Testis (tissue), 2 donors: ENCODE data around the gene RBM27.
"Not testable (repeated sequence)": the region's sequence is repeated elsewhere in the genome, so short reads cannot be mapped to it uniquely, and the experiment has no call there.

Source experiments
- POLR2A ChIP-seq: fragments of 450-650 bp; IDR thresholded peaks from one replicate; pipeline ENCODE4 v1.6.1; 2017; ENCODE audit warnings: antibody characterized with exemption, mild to moderate bottlenecking, moderate library complexity
- TF ChIP-seq, protein P1 (sequence below), 3 experiments: fragments of 450-650 bp in 2 of 3; fragments of 200-600 bp in 1 of 3; sonication (generic) in 1 of 3; IDR thresholded peaks; one replicate each; pipeline ENCODE4 v1.5.1; 2016 to 2019; ENCODE audit warnings: antibody characterized with exemption in 3 of 3, mild to moderate bottlenecking in 2 of 3, moderate library complexity in 1 of 3

DNA sequence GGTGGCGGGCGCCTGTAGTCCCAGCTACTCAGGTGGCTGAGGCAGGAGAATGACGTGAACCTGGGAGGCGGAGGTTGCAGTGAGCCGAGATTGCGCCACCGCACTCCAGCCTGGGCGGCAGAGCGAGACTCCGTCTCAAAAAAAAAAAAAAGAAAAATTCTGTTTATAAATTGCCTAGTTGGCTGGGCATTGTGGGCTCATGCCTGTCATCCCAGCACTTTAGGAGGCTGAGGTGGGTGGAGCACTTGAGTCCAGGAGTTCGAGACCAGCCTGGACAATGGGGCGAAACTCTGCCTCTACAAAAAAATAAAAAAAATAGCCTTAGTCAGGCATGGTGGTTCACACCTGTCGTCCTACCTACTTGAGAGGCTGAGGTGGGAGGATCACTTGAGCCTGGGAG lies 7.4 kb downstream of the RBM27 start:
- not testable (repeated sequence) for TF ChIP-seq POLR2A
- TF ChIP-seq, protein P1, sequence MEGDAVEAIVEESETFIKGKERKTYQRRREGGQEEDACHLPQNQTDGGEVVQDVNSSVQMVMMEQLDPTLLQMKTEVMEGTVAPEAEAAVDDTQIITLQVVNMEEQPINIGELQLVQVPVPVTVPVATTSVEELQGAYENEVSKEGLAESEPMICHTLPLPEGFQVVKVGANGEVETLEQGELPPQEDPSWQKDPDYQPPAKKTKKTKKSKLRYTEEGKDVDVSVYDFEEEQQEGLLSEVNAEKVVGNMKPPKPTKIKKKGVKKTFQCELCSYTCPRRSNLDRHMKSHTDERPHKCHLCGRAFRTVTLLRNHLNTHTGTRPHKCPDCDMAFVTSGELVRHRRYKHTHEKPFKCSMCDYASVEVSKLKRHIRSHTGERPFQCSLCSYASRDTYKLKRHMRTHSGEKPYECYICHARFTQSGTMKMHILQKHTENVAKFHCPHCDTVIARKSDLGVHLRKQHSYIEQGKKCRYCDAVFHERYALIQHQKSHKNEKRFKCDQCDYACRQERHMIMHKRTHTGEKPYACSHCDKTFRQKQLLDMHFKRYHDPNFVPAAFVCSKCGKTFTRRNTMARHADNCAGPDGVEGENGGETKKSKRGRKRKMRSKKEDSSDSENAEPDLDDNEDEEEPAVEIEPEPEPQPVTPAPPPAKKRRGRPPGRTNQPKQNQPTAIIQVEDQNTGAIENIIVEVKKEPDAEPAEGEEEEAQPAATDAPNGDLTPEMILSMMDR (IDR thresholded peaks at IDR 0.05), result not testable (repeated sequence)
